Chondrocyte (in vitro differentiated cells): Measurements from ENCODE around the gene CDPF1. TPM values are rescaled to one million over a fixed set of nuclear protein-coding genes. Genes with fewer than 3 reads are reported as not detected.

Experiments
- DNase-seq: peaks from one replicate; pipeline ENCODE4 v3.0.0; 2021; ENCODE audit warnings: mixed read lengths, low spot score
- H3K27ac Mint-ChIP-seq: one replicate; pipeline ENCODE4 v1.8.0; 2021; ENCODE audit warnings: mild to moderate bottlenecking, moderate library complexity, mixed read lengths; ENCODE audit not compliant: unreplicated experiment
- H3K27me3 Mint-ChIP-seq: 2 replicates; pipeline ENCODE4 v1.8.0; 2021; ENCODE audit warnings: low read depth, mixed read lengths
- H3K36me3 Mint-ChIP-seq: 2 replicates; pipeline ENCODE4 v1.8.0; 2021; ENCODE audit warnings: low read depth, mixed read lengths
- H3K4me1 Mint-ChIP-seq: 2 replicates; pipeline ENCODE4 v1.8.0; 2021; ENCODE audit warnings: low read depth, mild to moderate bottlenecking, mixed read lengths
- H3K4me3 Mint-ChIP-seq: one replicate; pipeline ENCODE4 v1.8.0; 2021; ENCODE audit warnings: mild to moderate bottlenecking, moderate library complexity, mixed read lengths; ENCODE audit not compliant: unreplicated experiment
- H3K9me3 Mint-ChIP-seq: 2 replicates; pipeline ENCODE4 v1.8.0; 2021; ENCODE audit warnings: low read depth, mixed read lengths
- CTCF ChIP-seq: fragments of 200-600 bp; sonication (generic); IDR thresholded peaks from 2 replicates; pipeline ENCODE4 v1.5.0; 2021; ENCODE audit warnings: antibody characterized with exemption, mild to moderate bottlenecking, moderate library complexity
- total RNA-seq: library from RNA; stranded (reverse); gene quantifications from 3 replicates; pipeline ENCODE4 v1.2.1, GENCODE V29; 2021

CDPF1 gene
- total RNA-seq, 1 donor from 2014 or later: 9.9 TPM

- TF ChIP-seq CTCF: no peak
- Mint-ChIP-seq H3K9me3 (peaks cover 17% of the 10 kb centered on the region), H3K27me3 (no peaks in the 10 kb centered on the region), H3K4me1 (no peaks in the 10 kb centered on the region), H3K36me3 (peaks cover 58% of the 10 kb centered on the region), H3K27ac (no peak overlapping the region), H3K4me3 (no peak overlapping the region)
- DNase-seq: no peak
Measured at GRCh38 chr22:46213052-46213451, 37.0 kb downstream of the CDPF1 start.

GRCh38 chr22:46212195-46212594 lies 37.9 kb downstream of the CDPF1 start:
- Mint-ChIP-seq H3K27me3 (no peaks in the 10 kb centered on the region), H3K36me3 (peaks cover 57% of the 10 kb centered on the region), H3K9me3 (peaks cover 17% of the 10 kb centered on the region), H3K4me3 (no peak overlapping the region), H3K27ac (no peak overlapping the region), H3K4me1 (no peaks in the 10 kb centered on the region)
- TF ChIP-seq CTCF: no peak
- DNase-seq: no peak

GRCh38 chr22:46209262-46209661 lies 40.8 kb downstream of the CDPF1 start:
- Mint-ChIP-seq H3K4me3 (no peak overlapping the region), H3K9me3 (peaks cover 17% of the 10 kb centered on the region), H3K27ac (no peak overlapping the region), H3K4me1 (no peaks in the 10 kb centered on the region), H3K27me3 (no peaks in the 10 kb centered on the region), H3K36me3 (peaks cover 46% of the 10 kb centered on the region)
- DNase-seq: no peak
- no peak for TF ChIP-seq CTCF

- Mint-ChIP-seq H3K27me3 (no peaks in the 10 kb centered on the region), H3K9me3 (peaks cover 4% of the 10 kb centered on the region), H3K27ac (no peak overlapping the region), H3K4me3 (no peak overlapping the region), H3K36me3 (peaks cover 27% of the 10 kb centered on the region), H3K4me1 (no peaks in the 10 kb centered on the region)
- DNase-seq: no peak
- TF ChIP-seq CTCF: no peak
Measured at GRCh38 chr22:46203601-46203980, 46.5 kb downstream of the CDPF1 start.

GRCh38 chr22:46202897-46203600 lies 47.0 kb downstream of the CDPF1 start:
- peaks cover 24% of the 10 kb centered on the region for H3K36me3 Mint-ChIP-seq
- no peaks in the 10 kb centered on the region for H3K4me1 Mint-ChIP-seq
- no peak for TF ChIP-seq CTCF
- no peak overlapping the region for H3K27ac Mint-ChIP-seq
- H3K9me3 Mint-ChIP-seq: no peaks in the 10 kb centered on the region
- H3K4me3 Mint-ChIP-seq: no peak overlapping the region
- no peak for DNase-seq
- no peaks in the 10 kb centered on the region for H3K27me3 Mint-ChIP-seq
